HepG2 (cell line): ENCODE measurements around the gene ANXA10. TPM values are rescaled to one million over a fixed set of nuclear protein-coding genes. Genes with fewer than 3 reads are reported as not detected.

Experiments
- ATAC-seq: fragments of 200-7000 bp; cut with Tn5 transposase; 3 replicates; pipeline ENCODE4 v1.9.1; 2020; ENCODE audit warnings: mild to moderate bottlenecking, moderate library complexity
- BruUV-seq: library from RNA; stranded (reverse); fragments of 400-500 nt; replicated peaks from 2 replicates; lab custom pipeline; 2021; lab: Mats Ljungman, UMichigan
- CTCF ChIA-PET: fragments of 300-600 bp; formaldehyde crosslinking; extraction: SDS; loops from one replicate; lab custom pipeline; 2021; ENCODE audit warnings: low total read pairs, inconsistent platforms, low intra/inter-chr PET ratio; lab: Yijun Ruan, JAX
- POLR2A ChIA-PET: fragments of 350-600 bp; sonication (Branson Sonifier 250); formaldehyde crosslinking; loops from one replicate; lab custom pipeline; 2020; ENCODE audit warnings: antibody characterized with exemption, inconsistent platforms; lab: Yijun Ruan, JAX
- DNase-seq: peaks from one replicate; pipeline ENCODE4 v3.0.0-alpha.2; 2015; ENCODE audit warnings: low spot score
- FAIRE-seq: peaks from 3 replicates; lab custom pipeline; 2011; peaks lifted over from hg19 to GRCh38; lab: Jason Lieb, UNC
- H2AFZ ChIP-seq: one replicate; pipeline ENCODE4 v1.6.1; 2011; ENCODE audit warnings: low read length, inconsistent platforms
- H3K27ac ChIP-seq: fragments of 300-600 bp; 3 replicates; pipeline ENCODE4 v1.8.0; 2011; ENCODE audit warnings: mixed run types, mild to moderate bottlenecking, mixed read lengths, low read length, inconsistent platforms; ENCODE audit not compliant: insufficient read depth; ENCODE audit errors: extremely low read length
- H3K27me3 ChIP-seq, 2 experiments: fragments of 200-600 bp in 1 of 2; 2 replicates in 1 of 2; 3 replicates in 1 of 2; pipeline versions ENCODE4 v1.6.0 to v1.8.0; 2011; ENCODE audit warnings: low read length in 2 of 2, mild to moderate bottlenecking in 2 of 2, moderate library complexity in 2 of 2, inconsistent platforms in 1 of 2; ENCODE audit not compliant: insufficient read depth in 2 of 2, control insufficient read depth in 1 of 2
- H3K36me3 ChIP-seq, 2 experiments: fragments of 200-600 bp in 1 of 2; replicated peaks in 1 of 2; 2 replicates in 1 of 2; 3 replicates in 1 of 2; pipeline versions ENCODE4 v1.5.1 to v1.8.0; 2011; ENCODE audit warnings: low read length in 2 of 2, inconsistent platforms in 1 of 2; ENCODE audit not compliant: insufficient read depth in 2 of 2, control insufficient read depth in 1 of 2
- H3K4me1 ChIP-seq: 2 replicates; pipeline ENCODE4 v1.5.1; 2012; ENCODE audit warnings: low read length, inconsistent platforms; ENCODE audit not compliant: insufficient read depth
- H3K4me2 ChIP-seq: 2 replicates; pipeline ENCODE4 v1.6.0; 2011; ENCODE audit warnings: low read depth, low read length, inconsistent platforms
- H3K4me3 ChIP-seq, 3 experiments: fragments of 200-600 bp in 1 of 3; sonication (generic), shearing (Covaris generic) in 1 of 3; replicated peaks in 1 of 3; 2 replicates each; pipeline ENCODE4 v1.5.1; 2011 to 2016; ENCODE audit warnings: low read length in 3 of 3, inconsistent platforms in 2 of 3, low read depth in 2 of 3, mild to moderate bottlenecking in 2 of 3, control low read depth in 1 of 3, mixed read lengths in 1 of 3; ENCODE audit not compliant: insufficient read depth in 1 of 3
- H3K79me2 ChIP-seq: one replicate; pipeline ENCODE4 v1.6.1; 2011; ENCODE audit warnings: low read length, inconsistent platforms; ENCODE audit not compliant: insufficient read depth
- H3K9ac ChIP-seq: 2 replicates; pipeline ENCODE4 v1.6.0; 2011; ENCODE audit warnings: mild to moderate bottlenecking, low read depth, low read length, inconsistent platforms; ENCODE audit not compliant: insufficient read depth
- H3K9me3 ChIP-seq: 2 replicates; pipeline ENCODE4 v1.5.1; 2012; ENCODE audit warnings: mild to moderate bottlenecking, low read length
- H4K20me1 ChIP-seq: 2 replicates; pipeline ENCODE4 v1.6.0; 2011; ENCODE audit warnings: inconsistent platforms, mild to moderate bottlenecking, low read length, moderate library complexity; ENCODE audit not compliant: insufficient read depth
- BRCA1 ChIP-seq: sonication (generic); formaldehyde crosslinking; IDR thresholded peaks from 2 replicates; pipeline ENCODE4 v1.4.0; 2020; ENCODE audit warnings: missing genetic modification reagents
- CHD4 ChIP-seq: fragments of 200-600 bp; sonication (generic); IDR thresholded peaks from 2 replicates; pipeline ENCODE4 v1.7.0; 2017; ENCODE audit warnings: mild to moderate bottlenecking, low read length, borderline replicate concordance
- FOSL2 ChIP-seq: sonication (generic); formaldehyde crosslinking; IDR thresholded peaks from 2 replicates; pipeline ENCODE4 v1.4.0; 2020; ENCODE audit warnings: missing genetic modification reagents
- NFE2 ChIP-seq: sonication (generic); formaldehyde crosslinking; IDR thresholded peaks from 2 replicates; pipeline ENCODE4 v1.4.0; 2020; ENCODE audit warnings: missing genetic modification reagents
- RAD21 ChIP-seq: fragments of 450-650 bp; formaldehyde crosslinking; IDR thresholded peaks from 2 replicates; pipeline ENCODE4 v1.5.0; 2020; ENCODE audit warnings: mild to moderate bottlenecking
- ZBTB46 ChIP-seq: sonication (generic); formaldehyde crosslinking; IDR thresholded peaks from 2 replicates; pipeline ENCODE4 v1.4.0; 2020; ENCODE audit warnings: mild to moderate bottlenecking, missing genetic modification reagents, borderline replicate concordance
- ZNF138 ChIP-seq: sonication (generic); formaldehyde crosslinking; IDR thresholded peaks from 2 replicates; pipeline ENCODE4 v1.5.0; 2020; ENCODE audit warnings: mild to moderate bottlenecking, low read depth, missing genetic modification reagents
- ZNF17 ChIP-seq: sonication (generic); formaldehyde crosslinking; IDR thresholded peaks from 2 replicates; pipeline ENCODE4 v1.5.0; 2020; ENCODE audit warnings: mild to moderate bottlenecking, missing genetic modification reagents
- ZNF567 ChIP-seq: sonication (generic); formaldehyde crosslinking; IDR thresholded peaks from 2 replicates; pipeline ENCODE4 v1.8.1; 2023; ENCODE audit warnings: mild to moderate bottlenecking, missing genetic modification reagents, borderline replicate concordance
- ZNF720 ChIP-seq: sonication (generic); formaldehyde crosslinking; IDR thresholded peaks from 2 replicates; pipeline ENCODE4 v1.4.0; 2020; ENCODE audit warnings: missing genetic modification reagents
- WGBS: methylation state at CpG from one replicate; pipeline ENCODE4 v1.1.6; 2017; ENCODE audit warnings: low lambda C conversion rate; 5-methylcytosine and 5-hydroxymethylcytosine counted together
- in situ Hi-C: cut with HindIII; loops from 2 replicates; pipeline ENCODE4 v1.10.0; 2017; ENCODE audit warnings: low pct_unique_long_range_greater_than_20kb; ENCODE audit not compliant: extremely low pct_ligation_motif_present
- intact Hi-C: fragments of 100-400 bp; cut with micrococcal nuclease; formaldehyde crosslinking; loops from one replicate; pipeline ENCODE4 v1.10.0; 2022; ENCODE audit not compliant: unreplicated experiment
- polyA plus RNA-seq, 8 experiments: library from polyadenylated mRNA; depleted of rRNA in 3 of 8; stranded (reverse) in 7 of 8; unstranded in 1 of 8; fragments of >200 nt; fragmentation: Illumina TruSeq in 4 of 8; extraction: Trizol in 4 of 8; gene quantifications; 2 replicates each; pipeline versions ENCODE4 v1.2.1 to v1.2.3, GENCODE V29; 2011 to 2016; ENCODE audit warnings: low read depth in 4 of 8, missing spikeins in 1 of 8, mixed read lengths in 1 of 8; ENCODE audit not compliant: insufficient read depth in 1 of 8
- total RNA-seq, 5 experiments: library from RNA; depleted of rRNA; stranded (reverse); fragments of >200 nt; fragmentation: Illumina TruSeq; extraction: Trizol; gene quantifications; 2 replicates each; pipeline ENCODE4 v1.2.3, GENCODE V29; 2016; ENCODE audit warnings: low read depth in 1 of 5

The ANXA10 gene
- total and polyA plus RNA-seq, 2 of the 13 experiments (the other 11 are each of a cell fraction or from before 2014, with no cell fraction given), result 0.08 TPM; not detected in 1

- DNase-seq, result no peak
- H3K9me3 ChIP-seq, result no peaks in the 10 kb centered on the region
- H3K27ac ChIP-seq, result no peak overlapping the region
- POLR2A ChIA-PET, result no interaction called here
- no peak overlapping the region for H3K9ac ChIP-seq
- FAIRE-seq, result no peak
- H3K4me3 ChIP-seq, result no peak overlapping the region
- 24% methylated on average over 5 of the region's 5 CpGs for WGBS
- H3K4me1 ChIP-seq, result no peaks in the 10 kb centered on the region
- H3K36me3 ChIP-seq, result no peaks in the 10 kb centered on the region
- H3K4me2 ChIP-seq, result no peak overlapping the region
- TF ChIP-seq NFE2 (CRISPR knock-in tag) (no peak), ZNF17 (no peak), RAD21 (CRISPR knock-in tag) (no peak), ZNF720 (CRISPR knock-in tag) (no peak), BRCA1 (no peak), ZNF138 (CRISPR knock-in tag) (no peak), ZNF567 (CRISPR knock-in tag) (no peak), FOSL2 (CRISPR knock-in tag) (no peak), ZBTB46 (CRISPR knock-in tag) (no peak), CHD4 (no peak)
- ATAC-seq, result no peak
- no peaks in the 10 kb centered on the region for H4K20me1 ChIP-seq
- no TSS peak for BruUV-seq
- no peak overlapping the region for H2AFZ ChIP-seq
- intact Hi-C loops (no loop called here), in situ Hi-C loops (no loop called here)
- H3K79me2 ChIP-seq, result no peaks in the 10 kb centered on the region
- no peaks in the 10 kb centered on the region for H3K27me3 ChIP-seq
- CTCF ChIA-PET, result no interaction called here
Observed at GRCh38 chr4:168139336-168139735, 47.0 kb downstream of the ANXA10 start.
